ENCODE data around the gene STX19. TPM values are rescaled to one million over a fixed set of nuclear protein-coding genes. Genes with fewer than 3 reads are reported as not detected.

STX19 gene
- total and polyA plus RNA-seq, 2 of the 13 experiments (the other 11 are each of a cell fraction or from before 2014, with no cell fraction given) = not detected

- no peak for TF ChIP-seq FOXP1 (IDR thresholded peaks at IDR 0.05)
- no peak for TF ChIP-seq FOXP1 (CRISPR knock-in tag; IDR thresholded peaks at IDR 0.05)
- no peak; the same call in 1 of the 2 replicates for TF ChIP-seq NCOA2 (CRISPR knock-in tag; IDR thresholded peaks at IDR 0.05)
- TF ChIP-seq ZNF44 (CRISPR knock-in tag; IDR thresholded peaks at IDR 0.05) = no peak
- TF ChIP-seq ZNF557 (CRISPR knock-in tag; IDR thresholded peaks at IDR 0.05) = no peak
- no peak for TF ChIP-seq ZSCAN25 (CRISPR knock-in tag; IDR thresholded peaks at IDR 0.05)
- 0 out of 2 replicates have a peak, but pooled peaks have one; percentile 34 for TF ChIP-seq ZSCAN29 (CRISPR knock-in tag; conservative IDR thresholded peaks at IDR 0.05)
- no peak for TF ChIP-seq ZNF7 (CRISPR knock-in tag; IDR thresholded peaks at IDR 0.05)
- no peak for TF ChIP-seq NCOA1 (CRISPR knock-in tag; IDR thresholded peaks at IDR 0.05)
- TF ChIP-seq IKZF5 (CRISPR knock-in tag; IDR thresholded peaks at IDR 0.05) = peak; percentile 55; the same call in 1 of the 2 replicates
- TF ChIP-seq, protein P1, sequence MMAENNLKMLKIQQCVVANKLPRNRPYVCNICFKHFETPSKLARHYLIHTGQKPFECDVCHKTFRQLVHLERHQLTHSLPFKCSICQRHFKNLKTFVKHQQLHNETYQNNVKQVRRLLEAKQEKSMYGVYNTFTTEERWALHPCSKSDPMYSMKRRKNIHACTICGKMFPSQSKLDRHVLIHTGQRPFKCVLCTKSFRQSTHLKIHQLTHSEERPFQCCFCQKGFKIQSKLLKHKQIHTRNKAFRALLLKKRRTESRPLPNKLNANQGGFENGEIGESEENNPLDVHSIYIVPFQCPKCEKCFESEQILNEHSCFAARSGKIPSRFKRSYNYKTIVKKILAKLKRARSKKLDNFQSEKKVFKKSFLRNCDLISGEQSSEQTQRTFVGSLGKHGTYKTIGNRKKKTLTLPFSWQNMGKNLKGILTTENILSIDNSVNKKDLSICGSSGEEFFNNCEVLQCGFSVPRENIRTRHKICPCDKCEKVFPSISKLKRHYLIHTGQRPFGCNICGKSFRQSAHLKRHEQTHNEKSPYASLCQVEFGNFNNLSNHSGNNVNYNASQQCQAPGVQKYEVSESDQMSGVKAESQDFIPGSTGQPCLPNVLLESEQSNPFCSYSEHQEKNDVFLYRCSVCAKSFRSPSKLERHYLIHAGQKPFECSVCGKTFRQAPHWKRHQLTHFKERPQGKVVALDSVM (CRISPR knock-in tag; IDR thresholded peaks at IDR 0.05) = no peak
- TF ChIP-seq KLF13 (CRISPR knock-in tag; IDR thresholded peaks at IDR 0.05) = 0 out of 2 replicates have a peak, but pooled peaks have one; percentile 19
- no peak for TF ChIP-seq ZNF282 (IDR thresholded peaks at IDR 0.05; ENCODE audit: partially characterized antibody)
- TF ChIP-seq PAF1 (CRISPR knock-in tag; IDR thresholded peaks at IDR 0.05) = no peak
- TF ChIP-seq TRIM24 (CRISPR knock-in tag; IDR thresholded peaks at IDR 0.05) = no peak
- no peak for TF ChIP-seq HMG20B (CRISPR knock-in tag; conservative IDR thresholded peaks at IDR 0.05)
- no peak for TF ChIP-seq ZC3H13 (CRISPR knock-in tag; IDR thresholded peaks at IDR 0.05)
- TF ChIP-seq ZBTB7A (CRISPR knock-in tag; IDR thresholded peaks at IDR 0.05) = no peak
- TF ChIP-seq LRRFIP1 (CRISPR knock-in tag; conservative IDR thresholded peaks at IDR 0.05) = no peak
- no peak for TF ChIP-seq RARG (CRISPR knock-in tag; IDR thresholded peaks at IDR 0.05; ENCODE audit: low read depth)
- peak; percentile 96 for TF ChIP-seq ASH2L (IDR thresholded peaks at IDR 0.05; ENCODE audit: insufficient read length, low read depth, low read length)
- no peak for TF ChIP-seq AHR (CRISPR knock-in tag; IDR thresholded peaks at IDR 0.05)
- no peak for TF ChIP-seq ZNF138 (CRISPR knock-in tag; IDR thresholded peaks at IDR 0.05; ENCODE audit: low read depth)
- TF ChIP-seq ZNF576 (CRISPR knock-in tag; IDR thresholded peaks at IDR 0.05) = no peak
- no peak for TF ChIP-seq ZNF12 (CRISPR knock-in tag; IDR thresholded peaks at IDR 0.05)
- no peak for TF ChIP-seq JDP2 (CRISPR knock-in tag; IDR thresholded peaks at IDR 0.05; ENCODE audit: borderline replicate concordance)
- no peak for TF ChIP-seq NR3C1 (CRISPR knock-in tag; IDR thresholded peaks at IDR 0.05)
Observed at GRCh38 chr3:93979850-93980676, 48.3 kb downstream of the STX19 start, which contains the start of gene ARL13B (continued).
